HepG2 (cell line): ENCODE results near the gene AP2S1. TPM values are rescaled to one million over a fixed set of nuclear protein-coding genes. Genes with fewer than 3 reads are reported as not detected.

ENCODE experiments used
- ARHGAP35 ChIP-seq: sonication (generic); formaldehyde crosslinking; IDR thresholded peaks from 2 replicates; pipeline ENCODE4 v1.9.0; 2022; ENCODE audit warnings: mild to moderate bottlenecking, inconsistent platforms, moderate library complexity, missing genetic modification reagents, borderline replicate concordance
- BCL6 ChIP-seq: IDR thresholded peaks from 2 replicates; pipeline ENCODE4 v1.6.1; 2016; ENCODE audit warnings: missing genetic modification reagents, missing compliant biosample characterization
- GZF1 ChIP-seq: sonication (generic); formaldehyde crosslinking; IDR thresholded peaks from 2 replicates; pipeline ENCODE4 v1.5.1; 2020; ENCODE audit warnings: mild to moderate bottlenecking, missing genetic modification reagents
- HDAC2 ChIP-seq: sonication (generic); formaldehyde crosslinking; IDR thresholded peaks from 2 replicates; pipeline ENCODE4 v1.4.0; 2020; ENCODE audit warnings: missing genetic modification reagents
- KAT8 ChIP-seq: IDR thresholded peaks from 2 replicates; pipeline ENCODE4 v1.6.1; 2016; ENCODE audit warnings: missing genetic modification reagents, missing compliant biosample characterization
- KDM4B ChIP-seq: sonication (generic); formaldehyde crosslinking; IDR thresholded peaks from 2 replicates; pipeline ENCODE4 v1.4.0; 2020; ENCODE audit warnings: missing genetic modification reagents
- KLF9 ChIP-seq: IDR thresholded peaks from 2 replicates; pipeline ENCODE4 v1.6.1; 2016; ENCODE audit warnings: low read depth
- MIXL1 ChIP-seq: IDR thresholded peaks from 2 replicates; pipeline ENCODE4 v1.6.1; 2016
- MLX ChIP-seq: IDR thresholded peaks from 2 replicates; pipeline ENCODE4 v1.6.1; 2016
- RNF219 ChIP-seq: sonication (generic); formaldehyde crosslinking; IDR thresholded peaks from 2 replicates; pipeline ENCODE4 v1.5.0; 2020; ENCODE audit warnings: mild to moderate bottlenecking, missing genetic modification reagents
- TERF1 ChIP-seq: sonication (generic); formaldehyde crosslinking; IDR thresholded peaks from 2 replicates; pipeline ENCODE4 v1.8.0; 2022; ENCODE audit warnings: mild to moderate bottlenecking, missing genetic modification reagents, moderate library complexity
- USF2 ChIP-seq, 2 experiments: sonication (generic) in 1 of 2; formaldehyde crosslinking in 1 of 2; IDR thresholded peaks; 2 replicates each; pipeline versions ENCODE4 v1.5.1 to v1.6.1; 2011 to 2020; ENCODE audit warnings: borderline replicate concordance in 1 of 2, low read depth in 1 of 2, low read length in 1 of 2, mild to moderate bottlenecking in 1 of 2, missing genetic modification reagents in 1 of 2, moderate library complexity in 1 of 2
- ZNF101 ChIP-seq: sonication (generic); formaldehyde crosslinking; IDR thresholded peaks from 2 replicates; pipeline ENCODE4 v1.4.0; 2020; ENCODE audit warnings: mild to moderate bottlenecking, low read depth, missing genetic modification reagents, borderline replicate concordance
- ZNF326 ChIP-seq: sonication (generic); formaldehyde crosslinking; IDR thresholded peaks from 2 replicates; pipeline ENCODE4 v1.4.0; 2020; ENCODE audit warnings: missing genetic modification reagents, borderline replicate concordance
- ZNF335 ChIP-seq: sonication (generic); formaldehyde crosslinking; IDR thresholded peaks from 2 replicates; pipeline ENCODE4 v1.4.0; 2020; ENCODE audit warnings: missing genetic modification reagents
- ZNF337 ChIP-seq: sonication (generic); formaldehyde crosslinking; IDR thresholded peaks from 2 replicates; pipeline ENCODE4 v1.5.1; 2020; ENCODE audit warnings: missing genetic modification reagents, low read depth, mild to moderate bottlenecking, borderline replicate concordance
- ZNF574 ChIP-seq: sonication (generic); formaldehyde crosslinking; IDR thresholded peaks from 2 replicates; pipeline ENCODE4 v1.4.0; 2020; ENCODE audit warnings: missing genetic modification reagents
- ZNF746 ChIP-seq: sonication (generic); formaldehyde crosslinking; IDR thresholded peaks from 2 replicates; pipeline ENCODE4 v1.8.0; 2022; ENCODE audit warnings: mild to moderate bottlenecking, missing genetic modification reagents
- polyA plus RNA-seq, 8 experiments: library from polyadenylated mRNA; depleted of rRNA in 3 of 8; stranded (reverse) in 7 of 8; unstranded in 1 of 8; fragments of >200 nt; fragmentation: Illumina TruSeq in 4 of 8; extraction: Trizol in 4 of 8; gene quantifications; 2 replicates each; pipeline versions ENCODE4 v1.2.1 to v1.2.3, GENCODE V29; 2011 to 2016; ENCODE audit warnings: low read depth in 4 of 8, missing spikeins in 1 of 8, mixed read lengths in 1 of 8; ENCODE audit not compliant: insufficient read depth in 1 of 8
- total RNA-seq, 5 experiments: library from RNA; depleted of rRNA; stranded (reverse); fragments of >200 nt; fragmentation: Illumina TruSeq; extraction: Trizol; gene quantifications; 2 replicates each; pipeline ENCODE4 v1.2.3, GENCODE V29; 2016; ENCODE audit warnings: low read depth in 1 of 5

The AP2S1 gene
- total and polyA plus RNA-seq, 2 of the 13 experiments (the other 11 are each of a cell fraction or from before 2014, with no cell fraction given), result 45.2 to 86.1 TPM

- TF ChIP-seq ZNF574 (peak; percentile 64), GZF1 (CRISPR knock-in tag) (peak; percentile 74; the same call in 1 of the 2 replicates), BCL6 (CRISPR knock-in tag) (peak; percentile 59), HDAC2 (CRISPR knock-in tag) (peak; percentile 28; the same call in 1 of the 2 replicates), RNF219 (CRISPR knock-in tag) (no peak), ZNF101 (CRISPR knock-in tag) (no peak), ZNF337 (no peak), KLF9 (CRISPR knock-in tag) (0 out of 2 replicates have a peak, but pooled peaks have one; percentile 26), TERF1 (no peak), KAT8 (CRISPR knock-in tag) (peak; percentile 34; the same call in 1 of the 2 replicates), ZNF746 (CRISPR knock-in tag) (0 out of 2 replicates have a peak, but pooled peaks have one; percentile 13), ARHGAP35 (CRISPR knock-in tag) (no peak), MLX (CRISPR knock-in tag) (0 out of 2 replicates have a peak, but pooled peaks have one; percentile 30), KDM4B (no peak), ZNF326 (CRISPR knock-in tag) (no peak), ZNF335 (CRISPR knock-in tag) (peak; percentile 61; the same call in 1 of the 2 replicates), MIXL1 (CRISPR knock-in tag) (peak; percentile 56), USF2 (IDR thresholded peaks at IDR 0.05; ENCODE audit: low read depth, low read length) (no peak), USF2 (CRISPR knock-in tag; IDR thresholded peaks at IDR 0.05; ENCODE audit: borderline replicate concordance) (no peak)
Observed at GRCh38 chr19:46856062-46857022, 5.7 kb upstream of the AP2S1 start (continued).
